GM19023 (cell line): ENCODE measurements around the gene NOTCH2.

Source experiments
- ATAC-seq: cut with Tn5 transposase; IDR thresholded peaks from one replicate; pipeline ENCODE4 v1.9.1; 2021; ENCODE audit warnings: mild to moderate bottlenecking, moderate library complexity; ENCODE audit not compliant: unreplicated experiment

The NOTCH2 gene

DNA sequence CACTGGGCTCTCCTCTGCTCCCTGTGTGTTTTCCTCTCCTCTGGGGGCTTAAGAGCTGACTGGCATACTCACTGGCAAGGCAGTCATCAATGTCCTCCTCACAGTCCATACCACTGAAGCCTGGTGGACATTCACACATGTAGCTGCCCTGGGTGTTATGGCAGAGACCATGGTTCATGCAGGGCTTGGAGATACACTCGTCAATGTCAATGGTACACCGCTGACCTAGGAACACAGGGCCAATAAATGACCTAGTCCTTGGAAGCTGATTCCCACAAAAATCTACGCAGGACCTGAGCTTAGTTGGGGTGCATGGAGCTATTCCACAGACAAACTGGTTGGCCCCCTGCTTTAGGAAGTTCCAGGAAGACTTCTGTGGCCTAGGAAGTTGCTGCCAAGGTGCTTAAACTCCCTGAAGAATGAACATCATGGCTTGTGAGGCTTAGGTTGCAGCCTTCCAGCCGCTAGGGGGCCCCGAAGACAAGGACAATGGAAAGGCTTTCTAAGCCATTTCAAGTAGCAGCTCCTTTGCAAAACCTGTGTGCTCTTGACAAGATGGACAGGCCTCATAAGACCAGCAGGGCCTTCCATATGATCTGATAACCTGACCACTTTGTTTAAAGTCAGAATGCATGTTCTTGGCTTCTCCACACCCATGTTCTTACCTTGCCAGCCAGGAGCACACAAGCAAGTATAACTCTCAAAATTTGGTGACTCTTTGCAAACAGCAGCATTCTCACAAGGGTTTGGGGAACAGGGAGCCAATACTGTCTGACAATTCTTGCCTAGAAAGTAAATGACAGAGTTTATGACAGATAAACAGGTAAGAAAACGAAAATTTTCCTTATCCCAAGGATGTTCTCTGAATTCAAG is 120.9 kb downstream of the NOTCH2 start:
- ATAC-seq, result no peak

DNA sequence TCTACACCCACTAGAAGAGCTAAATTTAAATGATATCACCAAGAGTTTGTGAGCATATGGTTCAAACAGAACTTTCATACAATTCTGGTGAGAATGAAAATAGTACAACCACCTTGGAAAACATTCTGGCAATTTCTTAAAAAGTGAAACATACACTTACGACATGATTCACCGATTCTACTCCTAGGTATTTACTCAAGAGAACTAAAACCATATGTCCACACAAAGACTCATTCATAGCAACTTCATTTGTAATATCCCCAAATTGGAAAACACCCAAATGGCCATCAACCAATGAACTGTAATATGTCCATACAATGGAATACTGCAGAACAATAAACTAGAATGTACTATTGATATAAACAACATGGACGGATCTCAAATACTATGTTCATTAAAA is 122.0 kb downstream of the NOTCH2 start:
- ATAC-seq, result no peak

DNA sequence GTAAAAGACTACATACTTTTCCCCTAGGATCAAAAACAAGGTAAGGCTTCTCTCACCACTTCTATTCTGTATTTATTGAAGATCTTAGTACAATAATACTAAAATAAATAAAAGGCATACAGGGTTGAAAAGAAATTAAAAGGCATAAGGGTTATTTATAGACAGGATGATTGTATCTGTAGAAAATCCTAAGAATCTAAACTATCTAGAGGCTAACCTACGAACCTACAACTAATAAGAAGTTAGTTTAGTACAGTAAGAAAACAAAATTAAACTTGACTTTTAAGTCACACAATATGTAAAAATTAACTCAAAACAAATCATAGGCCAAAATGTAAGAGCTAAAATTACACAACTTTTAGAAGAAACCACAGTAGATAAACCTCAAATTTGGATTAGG is 122.7 kb downstream of the NOTCH2 start:
- ATAC-seq, result no peak

DNA sequence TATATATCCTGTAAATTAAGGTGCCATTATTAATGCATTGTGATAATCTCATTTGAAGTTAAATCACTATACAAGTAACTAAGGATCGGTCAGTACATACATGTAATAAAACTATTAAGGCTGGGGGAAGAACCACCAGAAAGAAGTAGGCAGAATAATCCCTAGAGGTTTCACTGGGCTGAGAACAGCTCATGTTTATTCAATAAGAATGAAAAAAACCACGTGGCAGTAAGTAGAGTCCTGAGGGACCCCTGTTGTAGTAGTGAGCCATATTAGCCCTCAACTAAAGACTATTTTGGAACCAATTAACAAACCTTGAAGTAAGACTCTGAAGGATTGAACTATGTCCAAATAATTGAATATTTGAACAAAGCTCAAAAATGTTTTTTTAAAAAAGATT is 126.2 kb downstream of the NOTCH2 start:
- no peak for ATAC-seq

DNA sequence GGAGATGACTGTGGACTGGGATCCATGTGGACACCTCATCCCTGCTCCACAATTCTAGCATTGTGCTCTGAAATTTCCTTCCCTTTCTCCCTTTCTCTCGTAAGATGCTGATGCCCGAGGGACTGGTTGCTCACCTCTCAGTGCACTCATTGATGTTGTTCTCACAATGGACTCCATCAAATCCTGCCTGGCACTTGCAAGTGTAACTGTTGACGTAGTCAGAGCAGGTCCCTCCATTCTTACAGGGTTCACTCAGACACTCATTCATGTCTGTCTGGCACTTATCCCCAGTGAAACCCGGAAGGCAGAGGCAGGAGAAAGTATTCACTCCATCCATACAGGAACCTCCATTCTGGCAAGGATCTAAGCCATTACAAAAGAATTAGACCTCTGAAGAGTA is 128.1 kb downstream of the NOTCH2 start:
- ATAC-seq, result no peak

DNA sequence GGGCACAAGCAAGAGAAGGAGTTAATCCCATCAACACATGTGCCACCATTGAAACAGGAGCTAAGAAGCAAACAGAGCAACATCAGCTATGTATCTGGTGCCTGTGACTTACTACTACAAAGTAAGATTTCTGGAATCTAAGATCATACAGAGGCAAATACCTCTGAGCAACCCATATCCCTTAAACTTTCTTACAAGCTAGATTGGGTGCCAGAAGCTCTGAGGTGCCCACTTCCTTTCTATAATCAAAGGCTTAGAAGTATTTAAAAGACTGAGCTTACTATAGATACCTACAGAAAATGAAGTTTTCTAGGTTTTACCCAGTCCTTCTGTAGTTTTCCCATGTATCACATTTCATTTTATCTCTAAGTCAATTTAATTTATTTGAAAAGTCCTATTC is 128.8 kb downstream of the NOTCH2 start:
- no peak for ATAC-seq

DNA sequence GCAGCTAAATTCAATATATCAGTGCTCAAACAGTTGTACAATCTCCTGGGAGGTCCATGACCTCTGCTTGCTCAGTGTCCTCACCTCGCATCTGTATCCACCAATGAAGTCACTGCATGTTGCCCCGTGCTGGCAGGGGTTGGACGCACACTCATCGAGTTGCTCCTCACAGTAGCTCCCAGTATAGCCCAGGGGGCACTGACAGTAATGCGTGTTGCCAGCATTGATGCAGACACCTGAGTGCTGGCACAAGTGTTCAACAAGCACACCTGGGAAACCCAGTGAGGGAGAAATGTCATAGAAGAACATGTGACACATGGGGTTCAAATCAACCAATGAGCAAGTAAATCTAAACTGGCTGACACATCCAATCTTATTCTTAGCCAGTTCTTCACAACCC is 132.3 kb downstream of the NOTCH2 start:
- ATAC-seq, result no peak

DNA sequence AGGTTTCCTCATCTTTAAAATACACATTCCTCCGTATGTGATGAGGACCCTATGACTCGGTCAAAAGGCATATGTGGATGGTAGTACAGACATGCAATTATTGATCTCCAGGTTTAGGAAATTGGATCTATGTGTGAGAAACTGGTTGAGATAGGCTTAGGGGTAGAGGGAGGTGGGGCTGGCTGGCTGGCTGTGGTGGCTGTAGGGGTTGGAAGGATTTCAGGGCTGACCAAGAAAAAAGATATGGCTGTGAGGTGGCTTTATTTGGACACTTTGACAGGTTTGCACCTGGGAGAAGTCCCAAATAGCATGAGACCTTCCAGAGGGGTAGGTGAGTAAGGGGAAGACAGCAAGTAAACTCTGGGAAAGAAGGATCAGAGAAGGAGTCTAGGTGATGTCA is 133.5 kb downstream of the NOTCH2 start:
- ATAC-seq, result no peak

DNA sequence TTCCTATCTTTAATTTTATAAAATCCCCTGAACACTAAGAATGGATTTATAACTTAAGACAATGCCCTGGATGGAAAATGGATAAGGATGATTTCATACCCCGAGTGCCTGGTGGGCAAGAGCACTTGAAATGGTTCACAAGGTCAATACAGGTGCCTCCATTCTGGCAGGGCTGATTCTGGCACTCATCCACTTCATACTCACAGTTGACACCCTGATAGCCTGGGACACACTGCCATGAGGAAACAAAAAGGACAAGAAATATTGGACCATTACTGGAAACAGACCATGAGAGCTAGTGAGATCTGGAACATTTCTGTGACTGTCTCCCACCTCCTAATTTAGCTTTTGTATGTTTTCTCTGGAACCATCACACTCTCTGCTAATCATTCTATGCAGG is 134.1 kb downstream of the NOTCH2 start:
- no peak for ATAC-seq

DNA sequence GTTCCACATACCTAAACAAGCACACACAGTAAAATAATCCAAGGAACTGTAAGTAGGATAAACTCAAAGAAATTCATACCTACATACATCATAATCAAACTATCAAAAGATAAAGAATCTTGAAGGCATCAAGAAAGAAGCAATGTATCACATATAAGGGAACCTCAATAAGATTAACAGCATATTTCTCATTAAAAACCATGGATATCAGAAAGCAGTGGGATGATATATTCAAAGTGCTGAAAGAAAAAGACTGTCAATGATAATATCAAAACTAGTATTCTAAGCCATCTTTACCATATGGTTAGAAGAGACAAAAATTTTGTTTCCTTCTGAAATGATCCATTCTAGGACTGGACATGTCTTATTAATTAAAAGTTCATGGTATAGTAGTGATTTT is 136.1 kb downstream of the NOTCH2 start:
- no peak for ATAC-seq

DNA sequence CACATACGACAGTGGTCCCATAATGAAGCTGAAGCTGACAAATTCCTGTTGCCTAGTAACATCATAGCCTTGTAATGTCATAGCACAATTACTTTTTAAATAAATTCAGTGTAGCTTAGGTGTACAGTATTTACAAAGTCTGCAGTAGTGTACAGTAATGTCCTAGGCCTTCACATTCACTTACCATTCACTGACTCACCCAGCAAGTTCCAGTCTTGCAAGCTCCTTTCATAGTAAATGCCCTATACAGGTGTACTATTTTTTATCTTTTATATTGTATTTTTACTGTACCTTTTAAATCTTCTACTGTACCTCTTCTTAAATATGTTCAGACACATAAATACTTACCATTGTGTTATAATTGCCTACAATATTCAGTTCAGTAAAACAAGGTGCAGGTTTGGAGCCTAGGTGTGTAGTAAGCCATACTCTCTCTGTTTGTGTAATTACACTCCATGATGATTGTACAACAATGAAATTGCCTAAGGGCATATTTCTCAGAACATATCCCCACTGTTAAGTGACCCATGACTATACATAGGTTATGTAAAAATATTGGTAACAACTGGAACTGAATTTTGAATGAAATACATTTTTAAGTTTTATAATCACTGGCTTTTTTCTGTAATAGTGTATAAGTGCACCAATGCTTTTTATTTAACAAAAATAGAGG is 139.7 kb downstream of the NOTCH2 start:
- no peak for ATAC-seq

DNA sequence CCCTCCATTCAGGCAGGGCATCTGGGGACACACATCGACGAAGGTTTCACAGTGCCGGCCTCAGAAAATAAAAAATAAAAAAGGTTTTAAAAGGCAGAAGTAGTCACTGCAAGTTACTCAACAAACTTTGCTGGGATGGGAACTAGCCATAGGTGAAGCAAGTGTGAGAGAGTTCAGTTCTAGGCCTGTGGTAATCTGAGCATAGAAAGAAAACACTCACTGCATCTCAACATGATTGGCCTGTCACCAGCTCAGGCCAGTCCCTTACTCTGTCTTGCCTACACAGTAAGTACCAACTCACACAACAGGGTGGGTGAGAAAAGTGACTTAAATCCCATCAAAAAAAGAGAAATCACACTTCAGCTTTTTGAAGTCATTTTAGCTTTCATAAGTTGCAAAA is 142.9 kb downstream of the NOTCH2 start:
- no peak for ATAC-seq

DNA sequence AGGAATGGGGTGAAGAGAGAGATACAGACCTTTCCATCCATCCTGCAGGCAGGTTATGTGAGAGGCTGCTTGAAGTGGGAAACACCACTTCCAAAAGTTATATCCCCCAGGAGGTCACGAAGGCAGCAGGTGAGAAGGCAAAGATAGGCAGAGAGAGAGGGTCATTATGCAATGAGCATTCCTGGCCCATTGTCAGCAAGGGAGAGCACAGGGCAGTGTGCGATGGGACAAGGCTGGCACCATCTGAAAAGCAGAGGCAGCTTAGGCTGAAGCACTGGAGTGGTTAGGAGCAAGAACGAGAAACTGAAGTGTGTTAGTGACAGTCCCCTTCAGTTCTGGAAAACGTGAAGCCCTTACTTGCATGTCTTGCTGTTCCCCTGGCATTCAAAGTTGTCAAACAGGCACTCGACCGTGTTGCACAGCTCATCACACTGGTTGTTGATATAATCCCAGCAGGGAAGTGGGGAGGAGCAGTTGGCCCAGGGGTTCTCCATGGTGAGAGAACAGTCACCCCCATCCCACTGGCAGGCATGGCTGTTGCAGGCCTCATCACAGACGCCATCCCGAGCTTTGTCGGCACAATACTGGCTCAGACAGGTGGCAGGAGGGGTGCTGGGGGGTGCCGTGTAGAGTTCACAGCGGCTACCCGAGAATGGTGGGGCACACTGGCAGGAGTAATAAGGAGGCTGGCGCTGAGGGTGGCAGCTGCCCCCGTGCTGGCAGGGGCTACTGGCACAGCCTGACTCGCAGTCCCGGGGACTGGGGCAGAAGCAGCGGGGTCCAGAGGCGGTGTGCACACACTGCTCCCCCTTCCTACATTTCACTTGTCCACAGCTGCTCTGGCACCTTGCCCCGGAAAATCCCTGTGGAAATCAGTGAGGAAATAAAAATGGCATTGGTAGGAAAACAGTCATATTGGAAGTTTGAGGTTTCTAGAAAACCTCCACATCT is 144.2 kb downstream of the NOTCH2 start:
- ATAC-seq, result no peak

DNA sequence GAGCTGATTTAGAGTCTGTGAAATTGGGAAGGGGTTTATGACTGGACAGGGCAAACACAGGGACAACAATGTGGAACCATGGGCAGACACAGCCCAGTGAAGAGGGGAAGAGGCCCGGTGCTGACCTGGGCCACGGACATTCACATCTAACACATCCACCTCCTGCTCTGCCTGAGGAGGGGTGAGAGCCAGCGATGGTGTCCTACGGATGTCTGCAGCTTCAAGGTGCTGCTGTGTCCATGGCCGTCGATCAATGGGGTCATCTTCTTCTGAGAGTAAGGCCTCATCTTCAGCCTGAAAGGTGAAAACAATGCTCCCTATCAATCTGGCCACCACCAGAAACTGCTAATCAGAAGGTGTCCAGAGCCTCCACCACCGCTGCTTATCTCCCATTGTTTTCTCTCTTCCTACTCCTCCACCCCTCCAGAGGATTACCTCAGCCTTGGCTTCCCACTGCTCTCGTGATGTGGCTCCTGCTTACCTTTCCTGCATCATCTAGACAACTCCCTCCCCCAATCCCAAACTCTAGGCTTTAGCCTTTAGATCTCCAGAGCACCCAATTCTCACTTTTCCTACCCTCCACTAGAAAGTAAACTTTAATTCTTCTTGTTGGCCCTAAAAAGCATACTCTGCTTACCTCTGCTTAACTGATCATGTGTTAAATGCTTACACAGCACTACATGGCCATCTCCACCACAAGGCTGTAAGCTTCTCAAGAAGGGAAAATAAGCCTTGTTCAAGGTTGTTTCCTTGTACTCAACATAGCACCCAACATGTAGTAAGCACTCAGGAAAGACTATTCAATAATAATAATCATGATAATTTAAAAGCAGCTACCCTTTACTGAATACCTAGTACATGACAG is 149.1 kb downstream of the NOTCH2 start:
- no peak for ATAC-seq

DNA sequence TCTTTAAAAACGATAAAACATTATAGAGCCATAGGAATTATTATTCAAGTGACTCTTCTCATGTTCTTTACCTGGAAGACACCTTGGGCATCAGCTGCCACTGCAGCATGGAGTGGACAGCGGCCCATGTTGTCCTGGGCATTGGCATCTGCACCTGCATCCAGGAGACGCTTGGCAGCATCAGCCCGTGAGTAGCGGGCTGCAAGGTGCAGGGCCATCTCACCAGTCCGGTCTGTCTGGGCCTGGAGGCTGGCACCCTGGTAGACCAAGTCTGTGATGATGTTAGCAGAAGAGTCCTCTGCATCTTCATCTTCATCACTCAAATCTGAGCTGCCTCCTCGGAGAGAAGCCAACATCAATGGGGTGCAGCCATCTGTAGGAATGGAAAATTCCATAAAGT is 150.2 kb downstream of the NOTCH2 start:
- no peak for ATAC-seq

DNA sequence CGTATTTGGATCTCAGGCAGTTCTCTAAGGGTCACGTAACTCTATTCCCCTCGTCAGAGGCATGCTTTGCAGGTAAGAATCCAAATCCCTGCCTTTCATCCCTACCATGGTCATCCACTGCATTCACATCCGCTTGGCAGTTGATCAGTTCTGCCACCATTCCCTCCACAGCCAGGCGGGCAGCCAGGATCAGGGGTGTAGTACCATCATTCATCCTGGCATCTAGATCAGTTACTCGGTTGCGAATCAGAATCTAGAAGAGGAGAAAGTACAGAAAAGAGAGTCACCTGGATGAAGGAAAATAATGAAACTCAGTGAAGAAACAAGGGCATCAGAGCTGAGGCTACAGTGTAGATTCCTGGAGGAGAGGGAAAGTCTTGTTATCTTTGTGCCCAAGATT is 151.2 kb downstream of the NOTCH2 start:
- ATAC-seq, result no peak

DNA sequence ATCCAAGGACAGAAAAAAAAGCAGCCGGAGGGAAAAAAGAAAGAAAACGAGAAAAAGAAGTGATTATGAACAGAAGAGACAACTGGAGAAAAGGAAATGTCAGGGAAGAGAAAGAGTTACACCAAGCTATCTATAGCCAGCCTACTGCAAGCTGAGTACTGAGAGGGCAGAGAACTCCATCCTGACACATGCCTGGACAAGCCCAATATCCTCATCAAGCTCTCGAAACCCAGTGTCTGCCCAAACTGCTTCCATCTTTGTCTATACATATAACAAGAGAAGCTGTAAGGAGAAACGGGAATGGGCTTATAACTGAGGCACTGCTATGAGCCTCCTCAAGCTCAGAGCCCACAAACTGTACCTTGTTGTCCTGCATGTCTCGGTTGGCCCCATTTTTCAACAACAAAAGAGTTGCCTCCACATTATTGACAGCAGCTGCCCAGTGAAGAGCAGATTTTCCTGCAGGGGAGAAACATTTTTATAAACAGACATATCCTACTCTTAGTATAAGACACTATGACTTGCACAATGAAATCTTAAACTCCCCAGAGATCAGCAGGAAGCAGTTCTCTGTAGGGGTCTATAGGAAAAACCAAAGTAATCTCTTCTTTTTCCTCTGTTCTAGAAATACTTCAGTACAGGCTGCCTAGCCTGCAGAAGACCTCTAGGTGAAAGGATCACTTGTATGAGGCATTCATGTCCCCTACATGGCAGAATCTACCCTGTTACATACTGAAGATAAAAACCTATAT is 152.0 kb downstream of the NOTCH2 start:
- no peak for ATAC-seq

DNA sequence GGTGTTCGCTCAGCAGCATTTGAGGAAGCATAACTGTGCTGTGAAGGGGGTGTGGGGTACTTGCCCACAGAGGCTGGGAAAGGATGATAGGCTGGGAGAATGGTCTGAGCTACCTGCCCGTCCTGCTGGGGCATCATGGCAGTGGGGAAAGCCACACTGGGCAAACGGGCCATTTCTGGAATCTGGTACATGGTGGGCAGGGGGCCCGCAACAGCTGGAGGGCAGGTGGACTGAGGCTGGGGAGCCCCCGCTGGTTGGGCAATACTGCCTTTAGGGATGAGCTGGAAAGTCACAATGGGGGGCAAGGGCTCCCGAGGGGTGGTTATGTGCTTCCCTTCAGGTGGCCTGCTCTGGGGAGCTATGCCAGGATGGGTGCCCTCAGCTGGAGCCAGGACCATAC is 153.9 kb downstream of the NOTCH2 start:
- ATAC-seq, result no peak

DNA sequence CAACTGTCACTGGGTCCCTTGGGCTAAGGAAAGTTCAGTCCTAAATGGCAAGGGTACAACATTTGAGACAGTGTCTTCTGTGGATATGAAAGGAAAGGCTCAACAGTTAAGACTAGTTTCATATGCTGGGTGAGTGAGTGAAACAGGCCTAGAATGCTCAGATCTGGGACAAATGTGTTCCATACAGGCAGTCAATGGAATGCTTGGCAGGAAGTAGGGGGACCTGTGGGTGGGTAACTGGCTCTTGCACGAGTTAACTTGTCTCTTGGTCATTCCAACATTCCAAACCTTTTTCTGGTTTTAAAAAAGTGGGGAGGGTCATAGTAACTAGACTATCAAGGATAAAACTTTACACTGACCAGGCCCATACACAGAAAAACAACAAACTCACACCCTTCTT is 155.4 kb downstream of the NOTCH2 start:
- no peak for ATAC-seq

DNA sequence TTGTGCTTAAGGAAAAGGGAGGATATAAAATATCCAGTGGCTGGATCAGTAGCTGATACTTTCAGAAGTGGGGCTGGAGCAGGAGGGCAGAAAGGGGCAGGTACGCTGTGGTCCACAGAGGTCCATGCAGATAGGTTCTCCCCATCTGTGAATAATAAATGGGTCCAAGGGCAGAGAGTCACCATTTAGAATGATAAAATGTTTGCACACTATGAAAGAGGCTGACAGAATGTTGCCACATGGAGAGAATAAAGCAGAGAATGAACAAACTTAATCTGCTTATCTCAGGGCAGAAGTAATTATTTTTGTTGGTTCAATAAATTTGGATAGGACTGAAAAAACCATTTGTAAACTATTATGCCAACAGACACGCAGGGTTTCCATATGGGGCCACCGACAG is 156.5 kb downstream of the NOTCH2 start:
- no peak for ATAC-seq
